Ishikawa (cell line): ENCODE results near the gene USP6NL.

Experiments used
- CEBPB ChIP-seq: IDR thresholded peaks from 2 replicates; pipeline ENCODE4 v1.6.1; 2012
- CREB1 ChIP-seq: IDR thresholded peaks from 2 replicates; pipeline ENCODE4 v1.6.1; 2012; ENCODE audit warnings: low read depth
- EP300 ChIP-seq: IDR thresholded peaks from 2 replicates; pipeline ENCODE4 v1.6.1; 2012; ENCODE audit warnings: borderline replicate concordance
- FOXM1 ChIP-seq: IDR thresholded peaks from 2 replicates; pipeline ENCODE4 v1.6.1; 2012; ENCODE audit warnings: low read depth, borderline replicate concordance
- RAD21 ChIP-seq: IDR thresholded peaks from 2 replicates; pipeline ENCODE4 v1.6.1; 2012; ENCODE audit warnings: low read depth
- REST ChIP-seq: IDR thresholded peaks from 2 replicates; pipeline ENCODE4 v1.6.1; 2012; ENCODE audit warnings: low read depth, mild to moderate bottlenecking
- TAF1 ChIP-seq: IDR thresholded peaks from 2 replicates; pipeline ENCODE4 v1.6.1; 2012; ENCODE audit warnings: low read depth, mild to moderate bottlenecking
- TCF12 ChIP-seq: IDR thresholded peaks from 2 replicates; pipeline ENCODE4 v1.6.1; 2012; ENCODE audit warnings: low read depth
- TEAD4 ChIP-seq: IDR thresholded peaks from 2 replicates; pipeline ENCODE4 v1.6.1; 2012
- YY1 ChIP-seq: IDR thresholded peaks from 2 replicates; pipeline ENCODE4 v1.6.1; 2012; ENCODE audit warnings: low read depth
- TF ChIP-seq, protein P1 (sequence below): IDR thresholded peaks from 2 replicates; pipeline ENCODE4 v1.6.1; 2012

DNA sequence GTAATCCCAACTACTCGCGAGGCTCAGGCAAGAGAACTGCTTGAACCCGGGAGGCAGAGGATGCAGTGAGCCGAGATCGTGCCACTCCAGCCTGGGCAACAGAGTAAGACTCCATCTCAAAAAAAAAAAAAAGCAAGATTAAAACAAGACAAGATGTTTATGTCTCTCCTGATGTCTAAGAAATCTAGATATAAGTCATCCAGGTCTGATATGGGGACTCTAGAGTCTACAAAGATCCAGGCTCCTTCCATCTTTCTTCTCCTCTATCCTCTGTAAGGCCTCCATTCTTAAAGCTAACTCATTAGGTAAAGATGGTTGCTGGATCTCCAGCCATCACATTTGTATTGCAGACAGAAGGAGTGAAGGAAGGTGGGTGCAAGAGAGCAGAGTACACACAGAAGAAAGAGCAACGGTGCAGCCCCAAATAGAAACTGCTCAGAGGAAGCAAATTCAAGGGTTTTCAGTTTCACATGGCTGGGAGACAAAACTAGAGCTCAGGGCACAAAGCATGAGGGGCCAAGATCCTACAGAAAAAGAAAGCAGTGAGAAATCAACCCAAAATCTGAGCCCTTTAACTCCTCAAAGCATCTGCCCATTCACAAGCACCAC lies 57.6 kb downstream of the USP6NL start:
- TF ChIP-seq REST = no peak
- no peak for TF ChIP-seq CEBPB
- TF ChIP-seq EP300 = no peak
- TF ChIP-seq, protein P1, sequence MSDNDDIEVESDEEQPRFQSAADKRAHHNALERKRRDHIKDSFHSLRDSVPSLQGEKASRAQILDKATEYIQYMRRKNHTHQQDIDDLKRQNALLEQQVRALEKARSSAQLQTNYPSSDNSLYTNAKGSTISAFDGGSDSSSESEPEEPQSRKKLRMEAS = no peak
- no peak for TF ChIP-seq TAF1
- TF ChIP-seq YY1 = no peak
- no peak for TF ChIP-seq CREB1
- TF ChIP-seq TCF12 = no peak
- TF ChIP-seq RAD21 = no peak
- TF ChIP-seq TEAD4 = no peak
- no peak for TF ChIP-seq FOXM1
